ENCODE measurements around the gene MED28. TPM values are rescaled to one million over a fixed set of nuclear protein-coding genes. Genes with fewer than 3 reads are reported as not detected.

The MED28 gene, protein sequence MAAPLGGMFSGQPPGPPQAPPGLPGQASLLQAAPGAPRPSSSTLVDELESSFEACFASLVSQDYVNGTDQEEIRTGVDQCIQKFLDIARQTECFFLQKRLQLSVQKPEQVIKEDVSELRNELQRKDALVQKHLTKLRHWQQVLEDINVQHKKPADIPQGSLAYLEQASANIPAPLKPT
- 28.1 to 45.3 TPM (median 29.4 TPM) in 5 replicates for total RNA-seq (2022; extraction: Qiagen RNA extraction)

DNA sequence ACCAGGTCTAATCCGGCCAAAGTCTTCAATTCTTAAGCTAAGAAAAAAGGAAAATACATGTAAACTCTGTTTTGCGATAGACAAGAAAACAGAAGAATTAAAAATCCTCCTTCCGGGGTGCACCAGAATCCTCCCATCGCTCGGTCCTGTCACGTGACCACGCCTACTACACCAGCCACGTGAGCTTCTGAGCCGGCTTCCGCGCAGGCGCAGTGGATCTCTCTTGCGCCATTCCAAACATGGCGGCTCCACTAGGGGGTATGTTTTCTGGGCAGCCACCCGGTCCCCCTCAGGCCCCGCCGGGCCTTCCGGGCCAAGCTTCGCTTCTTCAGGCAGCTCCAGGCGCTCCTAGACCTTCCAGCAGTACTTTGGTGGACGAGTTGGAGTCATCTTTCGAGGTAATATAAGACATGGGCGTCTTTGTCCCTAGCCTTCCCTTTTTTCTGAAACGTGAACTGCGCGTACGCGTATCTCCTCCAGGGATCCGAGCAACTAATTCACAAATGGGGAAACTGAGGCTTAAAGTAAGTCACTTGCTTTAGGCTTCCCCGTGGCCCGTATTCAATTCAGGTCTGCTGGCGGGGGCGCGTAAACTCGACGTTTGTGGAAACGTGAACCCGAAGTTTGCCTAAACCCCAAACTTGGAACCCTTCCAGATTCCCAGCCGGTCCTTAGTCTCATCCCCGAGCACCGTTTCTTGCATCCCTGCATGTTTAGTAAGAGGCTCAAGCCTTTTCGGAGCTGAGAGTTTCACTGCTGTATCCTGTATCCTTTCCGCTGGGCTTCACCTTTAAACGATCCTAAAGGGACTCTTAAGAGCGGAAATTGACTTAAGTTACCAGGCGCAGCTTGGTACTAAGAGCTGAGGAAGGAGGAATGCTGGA is at the start of gene MED28:
Gene MED28 (plus strand): TSS at position 226 of the 884 bp plus-strand sequence. CDS start 14 bp downstream, at position 240.

DNA sequence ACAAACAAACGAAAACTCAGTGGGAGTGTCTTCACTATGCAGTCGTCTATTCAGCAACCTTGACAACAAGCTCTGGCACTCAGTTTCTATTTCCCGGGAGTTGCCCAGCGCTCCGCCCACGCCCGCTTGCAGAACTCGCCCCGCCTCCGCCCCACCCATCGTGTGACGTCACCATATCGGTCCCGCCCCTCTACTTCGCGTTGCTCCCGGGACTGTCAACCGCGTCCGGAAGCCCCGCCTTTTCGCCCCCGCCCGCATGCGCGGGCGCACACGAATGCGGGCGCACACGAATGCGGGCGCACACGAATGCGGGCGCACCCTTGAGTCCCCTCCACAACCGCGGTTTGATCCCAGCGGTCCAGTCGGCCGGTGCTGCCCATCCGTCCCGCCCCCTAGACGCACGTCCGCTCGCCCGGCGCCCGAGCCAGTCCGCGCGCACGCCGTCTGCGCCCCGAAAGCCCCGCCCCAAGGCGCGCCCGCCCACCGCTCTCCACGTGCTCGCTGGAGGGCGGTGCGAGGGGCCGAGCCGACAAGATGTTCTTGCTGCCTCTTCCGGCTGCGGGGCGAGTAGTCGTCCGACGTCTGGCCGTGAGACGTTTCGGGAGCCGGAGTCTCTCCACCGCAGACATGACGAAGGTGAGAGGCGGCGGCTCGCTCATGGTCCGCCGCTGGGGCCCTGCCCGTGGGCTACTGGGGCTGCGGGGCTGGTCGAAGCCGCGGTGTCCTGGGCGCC is 37.3 kb upstream of the MED28 start, which contains the start of gene LAP3:
Gene LAP3 (plus strand): TSS at position 267 of the 733 bp plus-strand sequence. CDS start 268 bp downstream, at position 535.

Other genes with a start within 250 kb of the MED28 start
- 42.5 to 47.9 TPM (median 46.7 TPM) in 5 replicates for gene QDPR, start 102.6 kb upstream of the MED28 start, total RNA-seq (2022; extraction: Qiagen RNA extraction)
- gene CLRN2, start 99.5 kb upstream of the MED28 start, total RNA-seq (2022; extraction: Qiagen RNA extraction) = not detected in 5 replicates
- 33.7 to 47.8 TPM (median 37.6 TPM) in 5 replicates for gene LAP3, start 37.4 kb upstream of the MED28 start, total RNA-seq (2022; extraction: Qiagen RNA extraction)
- 0.01 to 0.05 TPM (median 0.02 TPM) in 5 replicates for gene FAM184B, start 167.0 kb downstream of the MED28 start, total RNA-seq (2022; extraction: Qiagen RNA extraction)
- 4.5 to 7.8 TPM (median 6.7 TPM) in 5 replicates for gene DCAF16, start 196.1 kb downstream of the MED28 start, total RNA-seq (2022; extraction: Qiagen RNA extraction)
- gene NCAPG, start 196.3 kb downstream of the MED28 start, total RNA-seq (2022; extraction: Qiagen RNA extraction) = 19.3 to 32.3 TPM (median 25.9 TPM) in 5 replicates